HG03354 (cell line): Measurements from ENCODE around the gene ZBTB21.
"Not testable (repeated sequence)": the region's sequence is repeated elsewhere in the genome, so short reads cannot be mapped to it uniquely, and the experiment has no call there.

Experiments used
- ATAC-seq: cut with Tn5 transposase; IDR thresholded peaks from one replicate; pipeline ENCODE4 v1.9.1; 2021; ENCODE audit warnings: mild to moderate bottlenecking; ENCODE audit not compliant: unreplicated experiment, poor library complexity, severe bottlenecking

The ZBTB21 gene

GRCh38 chr21:41956926-41957729 lies 53.0 kb downstream of the ZBTB21 start:
- no peak for ATAC-seq

DNA sequence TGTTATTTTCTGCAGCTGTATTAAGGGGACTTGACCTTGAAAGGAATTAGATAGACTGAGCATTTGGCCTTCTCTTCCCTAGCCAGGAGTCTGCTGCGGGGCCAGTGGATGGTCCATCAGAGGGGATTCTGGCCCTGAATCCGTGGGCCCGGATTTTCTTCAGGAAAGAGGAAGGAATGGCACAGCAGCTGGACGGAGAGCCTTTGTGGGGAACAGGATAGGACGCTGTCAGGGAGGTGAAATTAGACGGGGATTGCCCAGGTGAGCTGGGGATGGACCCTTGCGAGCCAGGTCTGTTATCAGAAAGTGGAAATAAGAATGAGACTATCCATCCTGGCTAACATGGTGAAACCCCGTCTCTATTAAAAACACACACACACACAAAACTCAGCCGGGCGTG lies 54.6 kb downstream of the ZBTB21 start:
- ATAC-seq = no peak

DNA sequence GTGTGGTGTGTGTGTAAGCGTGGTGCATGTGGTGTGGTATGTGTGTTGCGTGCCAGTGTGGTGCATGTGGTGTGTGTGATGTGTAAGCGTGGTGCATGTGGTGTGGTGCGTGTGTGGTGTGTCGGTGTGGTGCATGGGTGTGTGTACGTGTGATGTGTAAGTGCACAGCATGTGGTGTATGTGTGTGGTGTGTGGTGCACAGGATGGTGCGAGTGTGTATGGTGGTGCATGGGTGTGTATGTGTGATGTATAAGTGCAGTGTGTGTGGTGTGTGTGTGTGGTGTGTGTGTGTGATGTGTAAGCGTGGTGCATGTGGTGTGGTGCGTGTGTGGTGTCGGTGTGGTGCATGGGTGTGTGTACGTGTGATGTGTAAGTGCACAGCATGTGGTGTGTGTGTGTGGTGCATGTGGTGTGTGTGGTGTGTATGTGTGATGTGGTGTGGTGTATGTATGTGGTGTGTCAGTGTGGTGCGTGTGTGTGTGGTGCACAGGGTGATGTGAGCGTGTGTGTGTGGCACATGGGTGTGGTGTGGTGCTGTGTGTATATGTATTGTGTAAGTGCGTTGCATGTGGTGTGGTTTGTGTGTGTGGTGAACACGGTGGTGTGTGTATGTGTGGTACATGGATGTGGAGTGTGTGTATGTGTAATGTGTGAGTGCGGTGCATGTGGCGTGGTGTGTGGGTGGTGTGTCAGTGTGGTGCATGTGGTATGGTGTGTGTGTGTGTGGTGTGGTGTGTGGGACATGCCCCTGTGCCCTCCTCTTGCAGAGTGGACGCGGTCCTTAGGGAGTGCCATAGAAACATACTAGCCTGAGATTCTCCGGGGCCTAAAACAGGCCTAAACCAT lies 55.3 kb downstream of the ZBTB21 start:
- no peak for ATAC-seq

DNA sequence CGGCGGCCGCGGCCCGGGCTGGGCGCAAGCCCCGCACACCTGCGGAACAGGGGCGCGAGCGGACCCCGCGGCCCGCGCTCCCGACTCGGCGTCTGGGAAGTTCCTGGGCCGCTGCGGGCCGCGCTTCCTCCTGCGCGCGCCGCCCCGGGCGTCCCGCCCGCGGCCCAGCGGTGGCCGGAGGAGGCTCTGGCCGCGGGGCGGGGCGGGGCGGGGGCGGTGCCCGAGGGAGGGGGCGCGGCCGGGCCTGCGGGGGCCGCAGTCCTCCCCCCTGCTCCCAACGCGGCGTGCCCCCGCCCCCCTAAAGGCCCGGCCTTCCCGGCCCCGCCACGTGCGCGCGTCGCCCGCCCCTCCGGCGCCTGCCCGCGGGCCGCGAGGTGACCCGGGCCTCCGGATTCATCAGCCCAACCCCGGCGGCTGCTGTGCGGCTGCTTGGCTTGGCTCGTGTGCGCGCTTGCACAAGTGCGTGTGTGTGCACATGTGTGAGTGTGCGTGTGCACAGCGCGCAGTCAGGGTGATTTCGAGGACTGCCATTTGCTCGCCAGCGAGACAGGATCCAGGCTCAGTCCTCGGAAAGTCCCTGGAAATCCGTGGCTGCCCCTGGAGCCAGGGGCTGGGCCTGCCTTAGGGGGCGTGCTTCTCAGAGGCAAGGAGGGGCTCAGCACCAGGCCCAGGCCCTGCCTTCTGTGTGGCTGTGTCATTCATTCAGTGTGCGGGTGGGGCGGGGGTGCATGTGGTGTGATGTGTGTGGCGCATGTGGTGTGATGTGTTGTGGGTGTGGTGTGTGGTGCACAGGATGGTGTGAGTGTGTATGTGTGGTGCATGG lies 56.1 kb downstream of the ZBTB21 start, which contains the start of gene C2CD2:
Gene C2CD2 (minus strand): TSS at position 188 of the 823 bp plus-strand sequence. CDS start 370 bp downstream, outside the sequence.
- ATAC-seq = peak; percentile 45

- peak; percentile 33 for ATAC-seq
Measured at GRCh38 chr21:41953249-41953830, 56.8 kb downstream of the ZBTB21 start.

DNA sequence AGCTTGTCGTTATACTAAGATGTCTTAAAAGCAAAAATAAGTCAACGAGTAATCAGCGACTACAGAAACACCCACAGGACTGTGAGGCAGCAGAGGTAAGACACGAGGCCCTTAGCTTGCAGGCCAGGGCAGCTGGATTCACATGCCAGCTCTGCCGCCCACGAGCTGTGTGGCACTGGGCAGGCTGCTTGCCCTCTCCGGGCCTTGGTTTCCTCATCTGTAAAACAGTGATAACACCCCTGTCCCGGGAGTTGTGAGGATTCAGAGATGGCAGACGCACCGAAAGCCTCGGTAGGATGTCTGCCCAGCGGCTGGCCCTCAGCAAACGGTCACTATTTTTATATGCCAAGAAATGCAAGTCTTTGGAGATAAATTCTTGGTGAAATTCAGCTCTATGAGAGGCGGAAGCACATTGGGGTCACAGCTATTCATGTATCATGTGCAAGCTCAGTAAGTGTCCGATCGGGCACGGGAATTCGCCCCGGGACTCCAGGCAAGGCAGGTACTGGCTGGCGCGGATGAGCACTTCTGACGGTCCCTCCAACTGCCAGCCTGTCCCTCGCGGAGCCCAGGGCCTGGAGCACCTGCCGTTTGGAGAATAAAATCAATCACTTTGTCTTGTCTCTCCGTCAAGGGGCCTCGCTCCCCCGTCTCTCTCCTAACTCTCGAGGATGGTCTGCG lies 57.5 kb downstream of the ZBTB21 start:
- ATAC-seq = no peak

DNA sequence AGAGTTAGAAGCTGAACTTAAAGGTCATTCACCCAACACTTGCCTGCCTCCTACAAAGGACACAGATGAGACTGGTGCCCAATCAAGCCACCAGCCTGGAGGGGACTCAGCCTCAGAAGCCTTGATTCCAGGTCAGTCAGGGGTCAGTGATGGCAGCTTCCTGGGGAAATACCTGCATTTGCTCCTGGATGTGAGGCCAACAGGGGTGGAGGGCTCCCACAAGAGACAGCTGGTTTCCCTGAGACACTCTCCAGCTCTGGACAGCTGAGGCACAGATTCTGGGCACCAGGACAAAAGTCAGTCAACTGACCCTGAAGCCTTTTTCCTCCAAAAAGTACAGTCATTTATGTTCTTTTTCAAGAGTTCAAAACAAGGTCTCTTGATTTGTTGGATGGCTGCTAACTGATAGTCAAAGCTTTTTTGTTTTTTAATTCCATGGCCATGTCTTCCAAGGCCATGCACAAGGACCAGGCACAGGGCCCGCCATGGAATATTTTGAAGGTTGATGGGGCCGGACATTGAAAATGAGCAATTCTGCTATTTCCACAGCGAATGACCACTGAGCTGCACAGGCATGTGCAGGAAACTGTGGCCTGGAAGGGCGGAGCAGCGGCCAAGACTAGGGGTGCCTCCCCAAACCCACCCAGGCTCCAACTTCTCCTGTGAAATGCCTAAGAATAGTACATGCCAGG lies 58.1 kb downstream of the ZBTB21 start:
- no peak for ATAC-seq

DNA sequence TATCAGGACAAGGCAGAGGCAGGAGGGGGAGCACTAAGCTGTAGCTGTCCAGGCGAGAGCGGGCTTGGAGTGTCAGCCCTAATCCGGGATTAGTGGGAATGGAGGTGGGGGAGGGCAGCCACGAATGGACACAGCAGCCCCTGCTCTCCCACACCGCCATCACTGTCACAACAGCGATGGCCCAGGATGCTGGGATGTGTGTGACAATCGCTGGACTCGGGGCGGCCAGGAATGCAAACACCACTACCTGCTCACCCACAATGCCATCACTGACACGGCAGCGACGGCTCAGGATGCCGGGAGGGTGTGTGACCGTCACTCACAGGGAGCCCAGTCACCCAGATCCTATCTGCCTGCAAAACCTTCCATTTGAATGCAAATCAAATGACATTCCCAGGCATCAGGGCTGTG lies 59.2 kb downstream of the ZBTB21 start:
- ATAC-seq = no peak

DNA sequence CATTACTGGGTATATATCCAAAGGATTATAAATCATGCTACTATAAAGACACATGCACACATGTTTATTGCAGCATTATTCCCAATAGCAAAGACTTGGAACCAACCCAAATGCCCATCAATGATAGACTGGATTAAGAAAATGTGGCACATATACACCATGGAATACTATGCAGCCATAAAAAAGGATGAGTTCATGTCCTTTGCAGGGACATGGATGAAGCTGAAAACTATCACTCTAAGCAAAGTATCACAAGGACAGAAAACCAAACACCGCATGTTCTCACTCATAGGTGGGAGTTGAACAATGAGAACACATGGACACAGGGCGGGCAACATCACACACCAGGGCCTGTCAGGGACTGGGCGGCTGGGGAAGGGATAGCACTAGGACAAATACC lies 60.5 kb downstream of the ZBTB21 start:
- ATAC-seq = not testable (repeated sequence)

- ATAC-seq = no peak
Measured at GRCh38 chr21:41948901-41949300, 61.3 kb downstream of the ZBTB21 start.

GRCh38 chr21:41948078-41948895 lies 61.9 kb downstream of the ZBTB21 start:
- no peak for ATAC-seq

DNA sequence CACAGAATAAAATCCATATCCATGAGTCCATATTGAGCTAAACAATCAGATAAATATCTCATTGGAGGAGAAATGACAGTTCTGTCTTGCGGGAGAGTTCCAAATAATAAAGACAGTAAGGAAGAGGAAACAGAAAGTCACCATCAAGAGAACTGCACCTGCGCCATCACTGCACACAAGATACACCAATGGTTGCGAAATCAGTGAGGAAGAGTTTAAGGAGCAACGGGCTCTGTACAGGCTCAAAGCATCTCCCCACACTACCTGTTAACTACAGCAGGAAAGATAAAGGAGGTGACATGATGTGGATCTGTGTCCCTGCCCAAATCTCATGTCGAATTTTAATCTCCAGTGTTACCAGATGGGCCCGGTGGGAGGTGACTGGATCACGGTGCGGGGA lies 64.2 kb downstream of the ZBTB21 start:
- no peak for ATAC-seq

- no peak for ATAC-seq
Measured at GRCh38 chr21:41943851-41944250, 66.3 kb downstream of the ZBTB21 start.

GRCh38 chr21:41942457-41942856 lies 67.7 kb downstream of the ZBTB21 start:
- ATAC-seq = no peak

DNA sequence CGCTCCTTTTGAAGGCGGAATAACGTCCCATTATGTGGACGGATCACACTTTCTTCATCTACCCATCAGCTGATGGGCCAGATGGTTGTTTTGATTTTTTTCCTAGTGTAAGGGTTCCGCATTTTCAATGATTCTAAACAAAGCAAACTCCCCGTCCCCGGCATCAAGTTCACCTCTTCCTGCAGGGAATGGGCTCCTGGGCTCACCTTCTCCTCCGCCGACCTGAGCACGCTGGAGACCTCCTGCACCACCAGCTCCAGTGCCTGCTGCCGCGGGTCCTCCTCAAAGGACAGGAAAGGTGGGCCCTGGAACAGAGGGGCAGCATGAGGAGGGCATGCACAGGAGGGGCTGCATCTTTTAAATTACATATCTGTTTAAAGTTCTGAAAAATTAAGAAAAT lies 68.2 kb downstream of the ZBTB21 start:
- ATAC-seq = no peak

- ATAC-seq = no peak
Measured at GRCh38 chr21:41940431-41940830, 69.7 kb downstream of the ZBTB21 start.

GRCh38 chr21:41939391-41939790 lies 70.8 kb downstream of the ZBTB21 start:
- ATAC-seq = no peak
